GM21717 (cell line): ENCODE data around the gene SPIRE2.
A peak's percentile ranks its signal among the peaks of the same experiment; 100 is the strongest.
"Not testable (repeated sequence)": the region's sequence is repeated elsewhere in the genome, so short reads cannot be mapped to it uniquely, and the experiment has no call there.

Experiments
- ATAC-seq: cut with Tn5 transposase; IDR thresholded peaks from one replicate; pipeline ENCODE4 v1.9.1; 2021; ENCODE audit warnings: mild to moderate bottlenecking, moderate library complexity; ENCODE audit not compliant: unreplicated experiment

The SPIRE2 gene

DNA sequence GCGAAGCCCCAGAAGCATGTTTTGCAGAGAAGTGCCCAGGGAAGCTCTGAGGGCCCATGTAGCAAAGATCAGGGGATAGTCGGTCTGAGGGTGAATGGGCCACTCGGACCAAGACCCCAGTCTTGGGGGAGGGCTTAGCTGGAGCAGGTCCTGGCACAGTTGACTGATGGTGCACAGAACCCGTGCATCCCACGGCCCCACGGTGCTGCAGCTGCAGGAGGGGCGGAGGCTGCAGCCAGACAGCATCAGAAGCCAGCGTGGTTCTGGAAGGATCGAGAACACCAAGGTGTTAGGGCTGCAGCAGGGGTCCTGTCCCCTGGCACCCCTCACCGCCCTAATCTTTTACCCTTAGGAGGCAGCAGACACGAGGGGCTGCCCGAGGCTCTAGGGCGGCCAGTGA, 83.9 kb downstream of the SPIRE2 start:
- ATAC-seq, result no peak

DNA sequence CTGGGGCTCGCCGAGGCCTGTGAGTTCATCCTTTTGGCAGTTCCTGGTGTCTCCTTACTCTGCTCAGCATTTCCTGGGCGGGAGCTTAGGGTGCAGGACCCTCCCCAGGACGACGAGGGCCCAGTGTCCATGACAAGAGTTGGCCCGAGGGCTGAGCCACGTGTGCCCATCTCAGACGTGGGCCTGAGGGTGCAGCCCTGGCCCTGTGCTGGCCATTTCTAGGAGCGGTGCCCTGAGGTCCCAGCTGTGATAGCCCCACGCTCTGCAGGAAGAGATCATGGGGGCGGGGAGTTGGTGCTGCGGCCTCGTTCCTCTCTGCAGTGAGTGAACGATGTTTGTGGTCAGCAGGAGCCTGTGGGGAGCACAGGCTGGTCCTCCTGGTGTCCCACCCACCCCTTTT, 84.4 kb downstream of the SPIRE2 start:
- ATAC-seq, result no peak

DNA sequence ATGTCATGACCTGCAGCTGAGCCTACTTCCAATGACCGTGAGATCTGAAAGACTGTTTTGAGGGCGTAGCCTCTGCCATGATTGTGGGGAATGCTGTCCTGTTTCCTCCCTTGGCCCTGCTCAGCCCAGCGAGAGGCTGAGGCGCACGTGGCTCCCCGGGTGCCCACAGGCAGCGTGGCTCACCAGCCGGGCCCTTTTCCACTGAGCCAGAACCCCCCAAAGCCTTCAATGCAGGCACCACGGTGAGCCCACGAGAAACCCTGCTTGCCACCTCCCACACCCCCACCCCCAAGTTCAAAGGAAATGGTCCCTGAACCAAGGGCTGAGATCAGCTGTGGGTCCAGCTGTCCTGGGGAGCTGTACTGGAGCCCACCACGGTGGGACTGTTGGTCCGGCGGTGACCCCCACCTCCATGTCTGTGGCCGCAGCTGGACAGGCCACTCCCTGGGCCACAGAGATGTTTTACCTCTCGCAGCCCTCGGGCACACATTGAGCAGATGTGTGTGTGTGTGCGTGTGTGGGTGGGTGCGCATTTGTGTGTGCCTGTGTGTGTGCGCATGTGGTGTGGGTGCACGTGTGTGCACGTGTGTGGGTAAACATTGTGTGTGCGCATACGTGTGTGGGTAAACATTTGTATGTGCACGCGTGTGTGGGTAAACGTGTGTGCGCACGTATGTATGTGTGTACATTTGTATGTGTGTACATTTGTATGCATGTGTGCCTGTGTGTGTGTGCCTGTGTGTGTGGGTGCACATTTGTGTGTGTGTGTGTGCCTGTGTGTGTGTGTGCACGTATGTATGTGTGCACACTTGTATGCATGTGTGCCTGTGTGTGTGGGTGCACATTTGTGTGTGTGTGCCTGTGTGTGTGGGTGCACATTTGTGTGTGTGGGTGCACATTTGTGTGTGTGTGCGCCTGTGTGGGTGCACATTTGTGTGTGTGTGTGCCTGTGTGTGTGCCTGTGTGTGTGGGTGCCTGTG, 85.4 kb downstream of the SPIRE2 start:
- ATAC-seq, result no peak

DNA sequence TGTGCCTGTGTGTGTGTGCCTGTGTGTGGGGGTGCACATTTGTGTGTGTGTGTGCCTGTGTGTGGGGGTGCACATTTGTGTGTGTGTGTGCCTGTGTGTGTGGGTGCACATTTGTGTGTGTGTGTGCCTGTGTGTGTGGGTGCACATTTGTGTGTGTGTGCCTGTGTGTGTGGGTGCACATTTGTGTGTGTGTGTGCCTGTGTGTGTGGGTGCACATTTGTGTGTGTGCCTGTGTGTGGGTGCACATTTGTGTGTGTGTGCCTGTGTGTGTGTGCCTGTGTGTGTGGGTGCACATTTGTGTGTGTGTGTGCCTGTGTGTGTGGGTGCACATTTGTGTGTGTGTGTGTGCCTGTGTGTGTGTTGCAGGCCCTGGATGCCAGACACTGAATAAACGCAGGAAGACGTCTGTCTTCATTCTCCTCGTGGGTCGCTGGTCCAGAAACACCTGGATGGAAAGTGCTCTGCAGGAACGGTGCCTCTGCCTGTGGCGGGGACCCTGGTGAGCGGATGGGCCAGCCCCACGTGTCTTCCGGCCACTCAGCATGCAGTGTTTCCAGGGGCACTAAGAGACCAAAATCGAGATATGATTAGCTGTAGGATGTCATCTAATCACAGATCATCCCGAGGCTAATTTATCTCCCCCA, 86.5 kb downstream of the SPIRE2 start:
- not testable (repeated sequence) for ATAC-seq

DNA sequence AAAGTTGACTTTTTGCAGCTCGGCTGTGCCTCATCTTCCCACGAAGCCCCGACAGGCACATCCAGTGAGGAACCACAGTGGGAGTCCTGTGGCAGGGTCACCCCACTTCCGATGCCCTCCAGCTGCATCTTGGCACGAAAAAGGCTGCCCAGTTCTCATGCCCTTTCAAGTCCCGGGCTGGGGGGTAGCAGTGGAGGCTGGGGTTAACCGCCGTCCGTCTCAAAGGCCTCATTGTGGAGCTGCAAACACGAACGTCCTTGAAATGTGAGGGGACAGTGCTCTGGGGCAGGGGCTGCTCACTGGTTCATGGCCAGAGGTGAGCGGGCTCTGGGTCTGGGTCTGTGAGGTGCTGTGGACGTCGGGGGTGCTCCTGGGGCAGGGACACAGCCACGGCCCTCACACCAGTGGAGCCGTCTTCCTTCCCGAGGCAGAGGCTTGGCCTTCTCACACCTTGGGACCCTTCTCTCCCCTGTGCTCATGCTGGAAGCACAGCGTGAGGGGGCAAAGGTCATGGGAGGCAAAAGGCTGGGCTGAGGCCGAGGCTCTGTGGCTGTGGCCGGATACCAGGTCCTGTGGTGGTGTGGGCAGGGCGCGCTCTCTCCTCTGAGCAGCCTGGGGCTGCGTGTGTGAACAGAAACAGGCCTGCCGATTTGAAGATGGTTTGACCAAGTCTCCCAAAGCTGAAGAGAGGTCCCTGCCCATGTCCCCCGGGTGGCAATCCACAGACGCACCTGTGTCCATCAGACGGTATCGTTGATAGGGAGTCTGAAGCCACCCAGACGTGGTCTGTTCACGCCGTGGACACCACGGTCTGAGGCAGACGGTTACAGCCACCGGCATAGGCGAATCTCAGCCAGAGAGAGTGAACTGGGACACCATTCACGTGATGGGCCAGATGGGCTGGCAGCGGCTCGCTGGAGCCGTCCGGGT, 87.3 kb downstream of the SPIRE2 start:
- no peak for ATAC-seq

DNA sequence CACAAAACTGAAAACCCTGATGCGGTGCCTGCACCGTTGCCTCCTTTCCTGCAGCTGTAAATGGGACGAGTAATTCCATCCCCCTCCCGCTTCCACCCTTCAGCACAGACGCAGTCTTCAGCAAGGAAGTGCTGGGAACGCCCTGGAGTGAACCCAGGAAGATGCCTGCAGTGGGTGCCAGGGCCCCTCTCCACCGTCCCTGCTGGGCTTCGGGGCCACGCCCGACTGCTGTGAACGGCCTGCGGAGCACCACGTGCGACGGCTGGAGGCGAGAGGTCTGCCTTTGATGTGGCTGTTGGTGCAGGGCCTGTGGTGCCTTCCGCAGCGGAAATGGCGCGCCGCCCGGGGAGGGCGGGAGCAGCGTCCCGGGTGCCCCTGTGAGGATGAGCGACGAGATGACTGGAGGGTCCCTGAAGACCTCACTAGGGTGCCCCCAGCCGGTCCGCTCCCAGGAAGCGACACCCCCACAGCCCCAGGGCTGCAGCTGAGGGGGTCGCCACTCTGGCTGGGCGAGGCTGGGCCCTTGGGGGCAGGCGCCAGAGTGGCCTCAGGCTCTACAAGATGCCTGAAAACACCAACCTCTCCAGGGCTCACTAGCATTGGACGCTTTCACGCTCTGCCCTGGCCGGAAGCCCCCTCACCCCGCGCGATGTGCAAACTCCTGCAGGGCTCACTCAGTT, 89.6 kb downstream of the SPIRE2 start:
- peak; percentile 60 for ATAC-seq

DNA sequence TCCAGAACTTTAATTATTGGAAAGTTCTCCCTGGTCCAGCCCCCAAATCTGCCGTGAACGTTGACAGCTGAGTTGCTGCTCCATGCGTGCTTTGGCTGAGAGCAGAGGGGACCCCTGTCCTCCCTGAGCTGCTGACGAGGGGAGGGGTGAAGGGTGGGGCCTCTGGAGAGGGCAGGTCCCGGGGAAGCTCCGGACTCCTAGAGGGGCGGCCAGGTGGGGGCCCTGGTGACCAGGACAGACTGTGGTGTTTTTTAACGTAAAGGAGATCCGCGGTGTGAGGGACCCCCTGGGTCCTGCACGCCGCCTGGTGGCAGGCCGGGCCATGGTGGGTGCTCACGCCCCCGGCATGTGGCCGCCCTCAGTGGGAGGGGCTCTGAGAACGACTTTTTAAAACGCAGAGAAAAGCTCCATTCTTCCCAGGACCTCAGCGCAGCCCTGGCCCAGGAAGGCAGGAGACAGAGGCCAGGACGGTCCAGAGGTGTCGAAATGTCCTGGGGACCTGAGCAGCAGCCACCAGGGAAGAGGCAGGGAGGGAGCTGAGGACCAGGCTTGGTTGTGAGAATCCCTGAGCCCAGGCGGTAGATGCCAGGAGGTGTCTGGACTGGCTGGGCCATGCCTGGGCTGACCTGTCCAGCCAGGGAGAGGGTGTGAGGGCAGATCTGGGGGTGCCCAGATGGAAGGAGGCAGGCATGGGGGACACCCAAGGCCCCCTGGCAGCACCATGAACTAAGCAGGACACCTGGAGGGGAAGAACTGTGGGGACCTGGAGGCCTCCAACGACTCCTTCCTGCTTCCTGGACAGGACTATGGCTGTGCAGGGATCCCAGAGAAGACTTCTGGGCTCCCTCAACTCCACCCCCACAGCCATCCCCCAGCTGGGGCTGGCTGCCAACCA, 90.4 kb downstream of the SPIRE2 start, which contains the start of gene MC1R:
MC1R (plus strand) TSS at position 410 of the 895 bp plus-strand sequence; CDS start at position 807, 397 bp downstream.
- peak; percentile 17 for ATAC-seq

DNA sequence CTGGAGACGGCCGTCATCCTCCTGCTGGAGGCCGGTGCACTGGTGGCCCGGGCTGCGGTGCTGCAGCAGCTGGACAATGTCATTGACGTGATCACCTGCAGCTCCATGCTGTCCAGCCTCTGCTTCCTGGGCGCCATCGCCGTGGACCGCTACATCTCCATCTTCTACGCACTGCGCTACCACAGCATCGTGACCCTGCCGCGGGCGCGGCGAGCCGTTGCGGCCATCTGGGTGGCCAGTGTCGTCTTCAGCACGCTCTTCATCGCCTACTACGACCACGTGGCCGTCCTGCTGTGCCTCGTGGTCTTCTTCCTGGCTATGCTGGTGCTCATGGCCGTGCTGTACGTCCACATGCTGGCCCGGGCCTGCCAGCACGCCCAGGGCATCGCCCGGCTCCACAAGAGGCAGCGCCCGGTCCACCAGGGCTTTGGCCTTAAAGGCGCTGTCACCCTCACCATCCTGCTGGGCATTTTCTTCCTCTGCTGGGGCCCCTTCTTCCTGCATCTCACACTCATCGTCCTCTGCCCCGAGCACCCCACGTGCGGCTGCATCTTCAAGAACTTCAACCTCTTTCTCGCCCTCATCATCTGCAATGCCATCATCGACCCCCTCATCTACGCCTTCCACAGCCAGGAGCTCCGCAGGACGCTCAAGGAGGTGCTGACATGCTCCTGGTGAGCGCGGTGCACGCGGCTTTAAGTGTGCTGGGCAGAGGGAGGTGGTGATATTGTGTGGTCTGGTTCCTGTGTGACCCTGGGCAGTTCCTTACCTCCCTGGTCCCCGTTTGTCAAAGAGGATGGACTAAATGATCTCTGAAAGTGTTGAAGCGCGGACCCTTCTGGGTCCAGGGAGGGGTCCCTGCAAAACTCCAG, 91.5 kb downstream of the SPIRE2 start:
- no peak for ATAC-seq

DNA sequence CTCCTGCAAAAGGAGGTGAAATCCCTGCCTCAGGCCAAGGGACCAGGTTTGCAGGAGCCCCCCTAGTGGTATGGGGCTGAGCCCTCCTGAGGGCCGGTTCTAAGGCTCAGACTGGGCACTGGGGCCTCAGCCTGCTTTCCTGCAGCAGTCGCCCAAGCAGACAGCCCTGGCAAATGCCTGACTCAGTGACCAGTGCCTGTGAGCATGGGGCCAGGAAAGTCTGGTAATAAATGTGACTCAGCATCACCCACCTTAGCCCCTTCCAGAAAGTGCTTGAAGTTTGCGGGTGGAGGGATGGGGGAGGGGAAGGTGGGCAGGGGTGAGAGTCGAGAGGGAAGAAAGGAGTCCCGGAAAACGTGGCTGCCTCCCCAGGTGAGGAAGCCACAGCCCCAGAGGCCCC, 92.4 kb downstream of the SPIRE2 start:
- ATAC-seq, result no peak
